ENCODE measurements around the gene SHROOM1.

SHROOM1 gene

GRCh38 chr5:132776938-132777208 lies 53.6 kb downstream of the SHROOM1 start:
- no peak for DNase-seq (ENCODE audit: low read depth in 2 of 2)

GRCh38 chr5:132776131-132776937 lies 54.1 kb downstream of the SHROOM1 start:
- no peak for DNase-seq (ENCODE audit: low read depth in 2 of 2)

GRCh38 chr5:132775476-132775961 lies 54.9 kb downstream of the SHROOM1 start:
- DNase-seq (ENCODE audit: low read depth in 2 of 2): no peak

GRCh38 chr5:132774896-132775295 lies 55.6 kb downstream of the SHROOM1 start:
- DNase-seq (ENCODE audit: low read depth in 2 of 2): no peak

GRCh38 chr5:132774406-132774805 lies 56.0 kb downstream of the SHROOM1 start:
- no peak for DNase-seq (ENCODE audit: low read depth in 2 of 2)

GRCh38 chr5:132773601-132774355 lies 56.7 kb downstream of the SHROOM1 start:
- no peak for DNase-seq (ENCODE audit: low read depth in 2 of 2)

GRCh38 chr5:132773114-132773513 lies 57.3 kb downstream of the SHROOM1 start:
- DNase-seq (ENCODE audit: low read depth in 2 of 2): no peak

GRCh38 chr5:132772291-132773070 lies 58.0 kb downstream of the SHROOM1 start:
- DNase-seq (ENCODE audit: low read depth in 2 of 2): no peak

Measured in stimulated activated CD4-positive, alpha-beta T cell treated with anti-CD3 and anti-CD28 coated beads, Interleukin-1b, Interleukin-23, amount 100 ng/mL, for 1 hour (primary cell).